Measurements from ENCODE around the gene COIL.
"Not testable (repeated sequence)": the region's sequence is repeated elsewhere in the genome, so short reads cannot be mapped to it uniquely, and the experiment has no call there.

Gene COIL

GRCh38 chr17:56978441-56979090 lies 17.7 kb upstream of the COIL start:
- peak; percentile 72 for DNase-seq

- DNase-seq: peak; percentile 85
Observed at GRCh38 chr17:56977673-56978395, 17.0 kb upstream of the COIL start, which contains the start of gene SCPEP1. Gene SCPEP1 (plus strand): TSS chr17:56978131. CDS start chr17:56978160, 29 bp downstream.

- peak; percentile 67 for DNase-seq
Observed at GRCh38 chr17:56976941-56977608, 16.2 kb upstream of the COIL start.

GRCh38 chr17:56975656-56976055 lies 14.8 kb upstream of the COIL start:
- DNase-seq: no peak

- no peak for DNase-seq
Observed at GRCh38 chr17:56974055-56974454, 13.2 kb upstream of the COIL start.

GRCh38 chr17:56973520-56973919 lies 12.7 kb upstream of the COIL start:
- DNase-seq: no peak

GRCh38 chr17:56972111-56972730 lies 11.4 kb upstream of the COIL start:
- no peak for DNase-seq

- no peak for DNase-seq
Observed at GRCh38 chr17:56970974-56971373, 10.1 kb upstream of the COIL start.

- no peak for DNase-seq
Observed at GRCh38 chr17:56966338-56966737, 5.5 kb upstream of the COIL start.

GRCh38 chr17:56965681-56966080 lies 4.8 kb upstream of the COIL start:
- DNase-seq: not testable (repeated sequence)

GRCh38 chr17:56965241-56965640 lies 4.4 kb upstream of the COIL start:
- not testable (repeated sequence) for DNase-seq

- no peak for DNase-seq
Observed at GRCh38 chr17:56956992-56957391, 3.9 kb downstream of the COIL start.

GRCh38 chr17:56949595-56949994 lies 11.3 kb downstream of the COIL start:
- no peak for DNase-seq

- DNase-seq: no peak
Observed at GRCh38 chr17:56948491-56948890, 12.4 kb downstream of the COIL start.

- no peak for DNase-seq
Observed at GRCh38 chr17:56947741-56948140, 13.1 kb downstream of the COIL start.

- no peak for DNase-seq
Observed at GRCh38 chr17:56945938-56946505, 14.8 kb downstream of the COIL start.

GRCh38 chr17:56943505-56944125 lies 17.2 kb downstream of the COIL start:
- DNase-seq: no peak

GRCh38 chr17:56939869-56940484 lies 20.9 kb downstream of the COIL start:
- peak; percentile 90 for DNase-seq

GRCh38 chr17:56938206-56938605 lies 22.6 kb downstream of the COIL start:
- DNase-seq: not testable (repeated sequence)

GRCh38 chr17:56937687-56938086 lies 23.2 kb downstream of the COIL start:
- DNase-seq: peak; percentile 29

- no peak for DNase-seq
Observed at GRCh38 chr17:56936697-56937322, 24.0 kb downstream of the COIL start.

GRCh38 chr17:56935461-56935860 lies 25.4 kb downstream of the COIL start:
- no peak for DNase-seq
